NB4 (cell line): ENCODE measurements around the gene CITED1.

Experiments
- CTCF ChIP-seq: IDR thresholded peaks from one replicate; pipeline ENCODE4 v1.5.1; 2012; ENCODE audit warnings: low read depth, low read length
- POLR2A ChIP-seq: IDR thresholded peaks from 2 replicates; pipeline ENCODE4 v1.6.1; 2011; ENCODE audit warnings: mild to moderate bottlenecking; ENCODE audit not compliant: insufficient read length; ENCODE audit errors: extremely low read depth

- TF ChIP-seq POLR2A (no peak), CTCF (no peak)
Observed at GRCh38 chrX:72255864-72256263, 49.9 kb downstream of the CITED1 start.
